AG10803 (cell line): ENCODE data around the gene PRKD2.

ENCODE experiments used
- DNase-seq: peaks from one replicate; pipeline ENCODE4 v3.0.0; 2010; ENCODE audit warnings: low read depth
- H3K4me3 ChIP-seq: 2 replicates; pipeline ENCODE4 v1.5.1; 2011; ENCODE audit warnings: mild to moderate bottlenecking, low read length, control low read depth
- TF ChIP-seq, protein P1 (sequence below): conservative IDR thresholded peaks from 2 replicates; pipeline ENCODE4 v1.5.1; 2011; ENCODE audit warnings: mild to moderate bottlenecking, low read length, control low read depth, inconsistent platforms

The PRKD2 gene

DNA sequence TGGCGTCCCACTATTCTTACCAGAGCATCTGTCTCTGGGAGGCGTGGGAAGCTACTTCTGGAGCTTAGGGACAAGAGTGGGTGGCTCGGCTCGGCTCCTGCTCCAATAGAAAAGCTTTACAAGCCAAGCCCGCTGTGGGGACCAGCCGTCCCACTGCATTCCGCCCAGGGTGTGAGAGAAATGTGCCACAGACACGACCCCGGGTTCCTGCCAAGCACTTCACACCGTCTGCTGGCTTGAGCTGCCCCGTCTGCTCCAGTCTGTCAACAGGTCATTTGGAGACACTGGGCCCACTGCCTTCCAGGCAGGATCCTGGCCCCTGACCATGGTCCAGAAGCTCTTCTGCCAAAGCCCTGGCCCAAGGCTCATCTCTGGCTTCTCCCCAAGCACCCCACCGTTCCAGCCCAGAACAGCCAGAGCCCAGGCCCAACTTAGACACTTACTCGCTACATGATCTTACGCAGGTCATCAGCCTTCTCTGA, 22.4 kb upstream of the PRKD2 start:
- H3K4me3 ChIP-seq, result no peak overlapping the region
- TF ChIP-seq, protein P1, sequence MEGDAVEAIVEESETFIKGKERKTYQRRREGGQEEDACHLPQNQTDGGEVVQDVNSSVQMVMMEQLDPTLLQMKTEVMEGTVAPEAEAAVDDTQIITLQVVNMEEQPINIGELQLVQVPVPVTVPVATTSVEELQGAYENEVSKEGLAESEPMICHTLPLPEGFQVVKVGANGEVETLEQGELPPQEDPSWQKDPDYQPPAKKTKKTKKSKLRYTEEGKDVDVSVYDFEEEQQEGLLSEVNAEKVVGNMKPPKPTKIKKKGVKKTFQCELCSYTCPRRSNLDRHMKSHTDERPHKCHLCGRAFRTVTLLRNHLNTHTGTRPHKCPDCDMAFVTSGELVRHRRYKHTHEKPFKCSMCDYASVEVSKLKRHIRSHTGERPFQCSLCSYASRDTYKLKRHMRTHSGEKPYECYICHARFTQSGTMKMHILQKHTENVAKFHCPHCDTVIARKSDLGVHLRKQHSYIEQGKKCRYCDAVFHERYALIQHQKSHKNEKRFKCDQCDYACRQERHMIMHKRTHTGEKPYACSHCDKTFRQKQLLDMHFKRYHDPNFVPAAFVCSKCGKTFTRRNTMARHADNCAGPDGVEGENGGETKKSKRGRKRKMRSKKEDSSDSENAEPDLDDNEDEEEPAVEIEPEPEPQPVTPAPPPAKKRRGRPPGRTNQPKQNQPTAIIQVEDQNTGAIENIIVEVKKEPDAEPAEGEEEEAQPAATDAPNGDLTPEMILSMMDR, result no peak
- no peak for DNase-seq

GRCh38 chr19:46737761-46738171, 20.9 kb upstream of the PRKD2 start:
- no peak for DNase-seq
- no peak overlapping the region for H3K4me3 ChIP-seq
- TF ChIP-seq, protein P1, result no peak

DNA sequence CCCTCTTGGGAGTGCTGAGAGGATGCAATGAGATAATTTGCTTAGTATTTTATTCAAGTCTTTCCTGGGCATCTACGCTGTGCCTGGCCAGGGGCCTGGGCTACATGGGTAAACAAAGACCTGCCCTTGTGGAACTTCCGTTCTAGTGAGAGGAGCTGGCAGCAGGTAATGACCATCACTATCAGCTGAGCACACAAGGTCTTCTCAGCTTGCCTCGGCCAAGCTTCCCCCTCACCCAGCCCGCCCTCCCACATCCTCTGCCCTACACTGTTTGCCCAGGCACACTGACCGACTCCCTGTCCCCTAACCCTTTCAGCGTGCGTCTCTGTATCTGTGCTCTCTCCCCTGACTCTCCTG, 20.4 kb upstream of the PRKD2 start:
- DNase-seq, result no peak
- TF ChIP-seq, protein P1, result no peak
- no peak overlapping the region for H3K4me3 ChIP-seq

DNA sequence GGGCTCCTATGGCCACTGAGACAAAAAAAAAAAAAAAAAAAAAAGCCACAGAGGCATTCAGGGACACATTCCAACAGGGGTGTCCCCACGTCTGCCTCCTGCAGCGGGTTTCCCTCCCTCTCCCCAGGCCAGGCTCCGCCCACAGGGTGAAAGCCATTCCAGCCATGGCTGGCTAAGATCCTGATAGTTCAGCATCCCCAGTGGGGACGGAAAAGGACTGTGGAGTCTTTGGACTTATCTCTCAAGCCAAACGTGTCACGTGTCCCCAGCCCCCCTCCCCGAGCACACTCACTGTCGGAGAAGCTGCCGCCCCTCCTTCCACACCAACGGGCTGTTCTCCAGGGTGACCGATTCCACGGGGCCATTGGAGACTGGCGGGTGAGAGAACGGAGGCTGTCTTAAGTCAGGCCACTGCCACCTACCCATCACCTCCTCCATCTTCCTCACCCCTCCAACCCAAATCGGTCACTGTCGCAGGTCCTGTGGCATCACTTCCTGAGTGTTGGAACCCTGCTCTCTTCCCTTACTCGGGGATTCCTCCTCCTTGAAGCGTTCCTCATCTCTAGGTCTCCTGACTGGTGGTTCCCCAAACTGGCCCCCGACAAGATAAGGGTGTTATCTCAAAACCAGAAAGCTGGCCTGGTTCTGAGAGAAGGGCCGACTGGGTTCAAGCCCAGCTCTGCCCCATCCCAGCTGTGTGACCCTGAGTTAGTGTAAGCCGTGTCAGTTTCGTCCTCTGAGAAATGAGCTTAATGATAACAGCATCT, 19.8 kb upstream of the PRKD2 start:
- TF ChIP-seq, protein P1, result no peak
- H3K4me3 ChIP-seq, result no peak overlapping the region
- no peak for DNase-seq

- TF ChIP-seq, protein P1, result no peak
- H3K4me3 ChIP-seq, result no peak overlapping the region
- no peak for DNase-seq
Measured at GRCh38 chr19:46733690-46734292, 16.9 kb upstream of the PRKD2 start.

DNA sequence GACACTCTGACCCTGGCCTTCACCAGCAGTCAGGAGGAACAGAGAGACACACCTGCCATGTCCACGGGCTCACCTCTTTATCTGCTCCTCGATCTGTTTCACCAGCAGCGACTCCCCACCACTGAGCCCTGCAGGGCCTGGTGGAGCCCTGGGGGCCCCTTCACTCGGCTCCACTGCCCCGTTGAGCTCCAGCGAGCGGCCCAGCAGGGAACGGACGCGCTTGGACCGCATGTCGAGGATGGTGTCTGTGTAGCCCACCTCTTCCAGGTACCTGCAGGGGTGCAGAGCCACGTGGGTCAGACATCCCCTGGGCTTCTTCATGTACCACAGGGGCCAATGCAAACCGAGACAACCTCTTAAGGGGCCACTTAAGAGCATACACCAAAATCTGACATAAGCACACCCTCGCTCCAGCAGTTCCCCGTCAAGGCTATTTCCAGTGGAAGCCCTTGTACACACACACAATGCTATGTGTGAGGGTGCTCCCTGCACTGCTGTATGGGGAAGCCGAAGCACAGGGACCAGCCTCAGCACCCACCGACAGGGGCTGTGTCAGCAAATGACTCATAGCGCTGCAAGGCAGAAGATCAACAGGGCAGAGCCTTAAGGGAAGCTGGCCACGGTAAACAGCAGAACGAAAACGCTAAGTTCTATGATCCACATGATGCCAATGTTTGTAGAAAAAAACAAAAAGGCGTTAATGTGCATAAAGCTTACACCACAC, 16.2 kb upstream of the PRKD2 start:
- no peak for DNase-seq
- TF ChIP-seq, protein P1, result no peak
- no peak overlapping the region for H3K4me3 ChIP-seq
